GM12873 (cell line): Measurements from ENCODE around the gene LCE3A.

Source experiments
- TF ChIP-seq, protein P1 (sequence below): IDR thresholded peaks from 2 replicates; pipeline ENCODE4 v1.5.1; 2012; ENCODE audit warnings: low read depth, mild to moderate bottlenecking, moderate library complexity, low read length, control low read depth; ENCODE audit not compliant: insufficient read depth; ENCODE audit errors: missing control alignments

The LCE3A gene

GRCh38 chr1:152577168-152577567 lies 45.7 kb downstream of the LCE3A start:
- TF ChIP-seq, protein P1, sequence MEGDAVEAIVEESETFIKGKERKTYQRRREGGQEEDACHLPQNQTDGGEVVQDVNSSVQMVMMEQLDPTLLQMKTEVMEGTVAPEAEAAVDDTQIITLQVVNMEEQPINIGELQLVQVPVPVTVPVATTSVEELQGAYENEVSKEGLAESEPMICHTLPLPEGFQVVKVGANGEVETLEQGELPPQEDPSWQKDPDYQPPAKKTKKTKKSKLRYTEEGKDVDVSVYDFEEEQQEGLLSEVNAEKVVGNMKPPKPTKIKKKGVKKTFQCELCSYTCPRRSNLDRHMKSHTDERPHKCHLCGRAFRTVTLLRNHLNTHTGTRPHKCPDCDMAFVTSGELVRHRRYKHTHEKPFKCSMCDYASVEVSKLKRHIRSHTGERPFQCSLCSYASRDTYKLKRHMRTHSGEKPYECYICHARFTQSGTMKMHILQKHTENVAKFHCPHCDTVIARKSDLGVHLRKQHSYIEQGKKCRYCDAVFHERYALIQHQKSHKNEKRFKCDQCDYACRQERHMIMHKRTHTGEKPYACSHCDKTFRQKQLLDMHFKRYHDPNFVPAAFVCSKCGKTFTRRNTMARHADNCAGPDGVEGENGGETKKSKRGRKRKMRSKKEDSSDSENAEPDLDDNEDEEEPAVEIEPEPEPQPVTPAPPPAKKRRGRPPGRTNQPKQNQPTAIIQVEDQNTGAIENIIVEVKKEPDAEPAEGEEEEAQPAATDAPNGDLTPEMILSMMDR: no peak
